Lower leg skin (tissue), 3 donors: ENCODE data around the gene CUEDC2.

ENCODE experiments used
- POLR2A ChIP-seq, 2 donors: fragments of 450-650 bp; IDR thresholded peaks; one replicate each; pipeline ENCODE4 v1.6.1; 2016 to 2017; ENCODE audit warnings: antibody characterized with exemption in 2 of 2, mild to moderate bottlenecking in 1 of 2, moderate library complexity in 1 of 2
- TF ChIP-seq, protein P1 (sequence below), 3 donors: fragments of 450-650 bp; IDR thresholded peaks; one replicate each; pipeline ENCODE4 v1.5.1; 2016; ENCODE audit warnings: antibody characterized with exemption in 3 of 3, mild to moderate bottlenecking in 3 of 3, moderate library complexity in 2 of 3

DNA sequence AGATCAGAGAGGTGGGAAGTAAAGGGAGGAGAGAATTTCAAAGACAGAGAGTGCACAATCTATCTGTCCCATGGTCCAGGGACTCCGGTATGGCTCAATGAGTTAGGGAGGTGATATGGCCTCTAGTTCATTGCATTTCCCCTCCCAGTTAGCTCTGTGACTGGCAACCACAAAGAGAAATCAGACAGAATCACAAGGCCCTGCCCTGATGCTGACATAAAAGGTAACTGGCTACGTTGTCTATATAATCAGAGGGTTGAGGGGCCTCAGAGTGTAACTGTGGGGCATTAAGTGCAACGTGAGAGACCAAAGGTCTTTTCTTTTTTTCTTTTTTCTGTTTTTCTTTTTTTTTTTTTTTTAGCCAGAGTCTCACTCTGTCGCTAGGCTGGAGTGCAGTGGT is 26.3 kb upstream of the CUEDC2 start:
- TF ChIP-seq, protein P1, sequence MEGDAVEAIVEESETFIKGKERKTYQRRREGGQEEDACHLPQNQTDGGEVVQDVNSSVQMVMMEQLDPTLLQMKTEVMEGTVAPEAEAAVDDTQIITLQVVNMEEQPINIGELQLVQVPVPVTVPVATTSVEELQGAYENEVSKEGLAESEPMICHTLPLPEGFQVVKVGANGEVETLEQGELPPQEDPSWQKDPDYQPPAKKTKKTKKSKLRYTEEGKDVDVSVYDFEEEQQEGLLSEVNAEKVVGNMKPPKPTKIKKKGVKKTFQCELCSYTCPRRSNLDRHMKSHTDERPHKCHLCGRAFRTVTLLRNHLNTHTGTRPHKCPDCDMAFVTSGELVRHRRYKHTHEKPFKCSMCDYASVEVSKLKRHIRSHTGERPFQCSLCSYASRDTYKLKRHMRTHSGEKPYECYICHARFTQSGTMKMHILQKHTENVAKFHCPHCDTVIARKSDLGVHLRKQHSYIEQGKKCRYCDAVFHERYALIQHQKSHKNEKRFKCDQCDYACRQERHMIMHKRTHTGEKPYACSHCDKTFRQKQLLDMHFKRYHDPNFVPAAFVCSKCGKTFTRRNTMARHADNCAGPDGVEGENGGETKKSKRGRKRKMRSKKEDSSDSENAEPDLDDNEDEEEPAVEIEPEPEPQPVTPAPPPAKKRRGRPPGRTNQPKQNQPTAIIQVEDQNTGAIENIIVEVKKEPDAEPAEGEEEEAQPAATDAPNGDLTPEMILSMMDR (IDR thresholded peaks at IDR 0.05) = no peak
- no peak for TF ChIP-seq POLR2A (IDR thresholded peaks at IDR 0.05)
